HG03025 (cell line): ENCODE results near the gene DYSF.

Experiments used
- ATAC-seq: cut with Tn5 transposase; IDR thresholded peaks from one replicate; pipeline ENCODE4 v1.9.1; 2021; ENCODE audit warnings: mild to moderate bottlenecking, moderate library complexity; ENCODE audit not compliant: unreplicated experiment, low FRiP score

Gene DYSF

DNA sequence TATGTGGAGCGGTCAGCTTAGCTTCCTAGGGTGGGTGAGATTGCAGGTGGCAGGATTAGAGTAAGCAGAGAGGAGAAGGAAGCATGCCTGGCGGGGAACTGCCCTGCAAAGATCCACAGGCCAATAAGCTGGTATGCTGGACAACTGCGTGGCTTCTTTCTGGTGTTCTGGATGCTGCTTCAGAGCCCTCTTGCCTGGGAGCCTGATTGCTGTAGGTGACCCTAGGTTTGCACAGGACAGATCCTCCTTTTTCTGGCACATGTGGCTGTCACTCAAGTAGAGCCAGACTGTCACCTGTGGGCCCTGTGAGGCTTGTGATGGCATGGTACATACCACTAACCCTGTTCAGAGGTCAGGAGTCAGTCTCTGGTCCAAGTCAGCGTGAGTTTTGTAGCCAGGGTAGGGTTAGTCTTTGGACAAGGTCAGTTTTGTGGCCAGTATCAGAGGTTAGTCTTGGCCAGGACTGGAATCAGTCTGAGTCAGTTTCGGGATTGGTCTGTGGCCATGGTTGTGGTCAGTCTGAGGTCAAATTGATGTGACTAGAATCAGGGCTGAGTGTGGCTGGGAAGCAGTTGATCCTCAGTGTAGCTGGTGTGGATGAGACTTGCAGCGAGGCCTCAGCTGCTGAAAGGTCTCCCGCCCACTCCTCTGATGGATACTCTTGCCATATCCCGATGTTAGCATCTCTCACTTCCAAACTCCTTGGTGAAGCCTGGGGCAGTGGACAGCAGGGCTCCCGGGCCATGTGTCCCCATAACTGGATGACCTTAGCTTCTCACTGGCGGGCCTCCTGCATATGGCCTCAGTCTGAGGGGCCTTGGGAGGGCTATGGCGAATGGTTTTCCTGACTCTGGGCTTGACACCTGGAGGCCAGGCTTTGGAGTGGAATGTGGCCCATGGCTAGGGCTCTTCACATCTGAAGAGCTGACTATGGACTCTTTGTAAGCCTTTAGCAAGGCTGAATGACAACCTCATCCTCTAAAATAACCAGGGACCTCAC, 260.5 kb downstream of the DYSF start:
- no peak for ATAC-seq

DNA sequence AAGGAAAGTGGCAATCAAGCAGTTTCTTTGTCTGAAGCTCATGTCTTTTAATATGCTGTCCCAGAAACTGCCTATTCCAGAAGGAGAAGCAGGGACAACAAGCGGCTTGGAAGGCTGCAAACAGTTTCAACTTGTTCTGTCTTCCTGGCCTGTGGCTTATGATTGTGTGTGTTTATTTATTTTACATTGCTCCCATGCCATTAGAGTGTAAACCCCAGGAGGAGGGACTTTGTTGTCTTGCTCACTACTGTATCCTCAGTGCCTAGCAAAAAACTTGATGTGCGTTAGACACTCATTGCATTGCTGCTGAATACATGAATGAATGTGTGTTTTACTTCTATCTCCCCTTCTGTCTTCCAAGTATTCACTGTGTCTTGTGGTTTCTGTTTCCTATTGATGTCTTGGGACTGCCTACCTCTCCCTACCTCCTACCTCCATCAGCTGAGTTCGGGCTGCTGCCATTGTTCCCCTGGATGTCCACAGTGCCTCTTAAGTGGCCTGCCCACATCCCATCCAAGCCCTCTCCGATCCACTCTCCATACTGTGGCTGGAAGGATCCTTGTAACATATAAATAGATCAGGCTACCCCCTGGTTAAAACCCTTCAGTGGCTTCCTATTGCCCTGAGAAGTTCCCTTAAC, 261.4 kb downstream of the DYSF start:
- ATAC-seq: no peak

DNA sequence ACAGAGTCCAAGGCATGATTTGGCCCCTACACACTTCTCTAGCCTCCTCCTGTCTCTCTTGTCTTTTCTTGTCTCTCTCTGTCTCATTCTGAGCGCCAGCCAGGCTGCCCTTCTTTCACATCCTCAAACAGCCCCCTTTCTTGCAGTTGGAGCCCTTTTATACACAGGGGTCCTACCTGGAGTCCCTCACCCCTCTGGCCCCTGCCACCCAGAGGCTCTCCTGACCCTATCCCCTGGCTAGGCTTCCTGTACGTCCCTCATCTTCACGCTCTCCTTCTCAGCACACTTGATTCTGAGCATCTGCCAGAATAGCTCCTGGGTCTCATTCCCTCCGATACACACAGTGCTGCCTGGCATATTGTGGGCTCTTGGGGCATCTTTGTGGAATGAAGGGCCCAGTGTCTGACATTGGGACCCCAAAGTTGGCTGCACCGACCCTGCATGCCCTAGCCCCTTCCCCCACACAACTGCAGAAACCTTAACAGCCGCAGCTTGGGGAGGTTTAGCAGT, 261.9 kb downstream of the DYSF start:
- no peak for ATAC-seq

DNA sequence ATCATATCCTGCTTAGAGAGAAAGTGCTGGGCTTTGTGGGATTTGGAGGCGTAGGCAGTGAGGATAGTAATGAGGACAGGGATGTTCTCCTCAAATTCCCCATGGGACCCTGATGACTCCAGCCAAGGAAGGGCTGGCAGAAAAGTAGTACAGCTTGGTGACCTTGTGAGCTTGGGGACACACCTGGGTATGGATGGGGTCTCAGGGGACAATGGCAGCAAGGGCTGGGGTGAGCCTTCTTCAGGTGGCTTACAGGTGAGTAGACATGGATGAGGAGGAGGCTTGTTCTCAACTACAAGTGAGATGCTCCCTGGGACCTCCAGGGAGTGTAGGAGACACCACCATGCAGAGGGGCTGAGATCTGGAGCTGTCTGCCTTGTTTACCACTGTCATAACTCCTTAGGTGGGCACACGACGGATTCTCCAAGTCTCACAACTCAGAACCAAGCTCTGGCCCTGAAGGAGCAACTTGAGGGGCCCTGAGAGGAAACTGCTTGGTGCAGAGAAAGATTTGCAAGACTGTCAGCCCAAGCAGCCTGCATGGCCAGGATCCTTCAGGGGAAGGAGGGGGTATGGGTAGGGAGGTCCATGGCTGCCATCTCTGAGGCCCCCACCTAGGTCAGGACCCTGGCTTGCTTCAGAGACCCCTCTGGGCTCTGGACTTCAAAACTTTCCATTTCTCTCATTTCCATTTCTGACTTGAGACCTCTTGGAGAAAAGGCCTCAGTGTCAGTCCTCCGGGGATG, 262.8 kb downstream of the DYSF start:
- ATAC-seq: no peak

DNA sequence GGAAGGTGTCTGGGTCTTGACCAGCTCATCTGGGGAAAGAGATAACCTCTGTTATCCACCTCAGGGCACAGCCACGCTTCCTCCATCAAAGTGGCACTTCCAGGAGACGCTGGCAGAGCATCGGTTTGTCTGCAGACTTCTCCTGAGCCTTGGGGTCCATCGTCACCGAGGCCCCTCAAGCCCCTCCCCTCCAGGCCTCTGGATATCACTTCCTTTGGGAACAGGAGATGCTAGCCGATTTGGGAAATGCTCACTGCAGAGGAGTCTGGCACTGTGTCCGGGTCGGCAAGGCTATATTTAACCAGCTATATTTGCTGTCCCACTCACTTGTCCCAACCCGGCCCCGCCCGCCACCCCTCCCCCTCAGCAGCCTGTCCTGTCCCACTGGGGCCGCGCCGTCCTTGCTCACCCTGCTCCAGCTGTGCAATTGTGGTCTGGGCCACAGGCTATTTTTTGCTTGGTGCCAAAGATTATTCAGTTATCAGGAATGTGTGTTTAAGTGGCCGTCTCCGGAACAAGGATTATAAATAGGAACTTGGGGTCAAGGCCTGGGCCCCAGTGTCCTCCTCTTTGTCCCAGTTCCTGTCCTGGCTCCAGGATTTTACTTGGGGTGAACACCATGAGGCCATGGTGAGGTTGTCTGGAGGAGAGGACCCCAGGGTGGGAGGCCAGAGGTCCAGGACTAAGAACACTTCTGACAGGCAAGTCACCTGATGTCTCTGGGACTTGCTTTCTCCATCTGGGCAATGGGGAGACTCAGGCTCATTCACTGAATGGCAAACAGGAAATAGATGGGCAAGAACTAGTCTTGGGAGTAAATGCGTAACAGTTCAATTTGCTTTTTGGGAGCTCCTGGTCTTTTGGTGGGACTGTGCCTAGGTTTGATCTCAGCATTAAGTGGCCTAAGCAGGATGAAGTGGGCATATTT, 263.6 kb downstream of the DYSF start:
- no peak for ATAC-seq

DNA sequence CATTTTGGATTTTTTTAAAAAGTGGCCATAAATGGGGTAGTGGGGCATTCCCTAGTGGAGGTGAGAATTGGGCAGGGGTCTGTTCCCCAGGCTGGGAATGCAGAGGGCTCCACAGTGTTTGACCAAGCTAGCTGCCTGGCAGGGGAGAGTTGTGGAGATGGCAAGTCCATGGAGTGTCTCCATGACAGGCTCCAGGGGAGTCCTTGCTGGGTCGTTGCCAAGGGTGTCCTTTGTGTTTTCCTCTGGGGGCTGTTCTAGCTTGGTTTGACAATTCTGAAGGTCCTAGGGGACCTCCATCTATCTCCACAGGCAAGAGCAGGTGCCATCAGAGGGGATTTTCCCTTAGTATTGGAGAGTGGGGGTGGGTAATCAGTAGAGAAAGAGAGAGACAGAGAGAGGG, 265.3 kb downstream of the DYSF start:
- ATAC-seq: no peak

DNA sequence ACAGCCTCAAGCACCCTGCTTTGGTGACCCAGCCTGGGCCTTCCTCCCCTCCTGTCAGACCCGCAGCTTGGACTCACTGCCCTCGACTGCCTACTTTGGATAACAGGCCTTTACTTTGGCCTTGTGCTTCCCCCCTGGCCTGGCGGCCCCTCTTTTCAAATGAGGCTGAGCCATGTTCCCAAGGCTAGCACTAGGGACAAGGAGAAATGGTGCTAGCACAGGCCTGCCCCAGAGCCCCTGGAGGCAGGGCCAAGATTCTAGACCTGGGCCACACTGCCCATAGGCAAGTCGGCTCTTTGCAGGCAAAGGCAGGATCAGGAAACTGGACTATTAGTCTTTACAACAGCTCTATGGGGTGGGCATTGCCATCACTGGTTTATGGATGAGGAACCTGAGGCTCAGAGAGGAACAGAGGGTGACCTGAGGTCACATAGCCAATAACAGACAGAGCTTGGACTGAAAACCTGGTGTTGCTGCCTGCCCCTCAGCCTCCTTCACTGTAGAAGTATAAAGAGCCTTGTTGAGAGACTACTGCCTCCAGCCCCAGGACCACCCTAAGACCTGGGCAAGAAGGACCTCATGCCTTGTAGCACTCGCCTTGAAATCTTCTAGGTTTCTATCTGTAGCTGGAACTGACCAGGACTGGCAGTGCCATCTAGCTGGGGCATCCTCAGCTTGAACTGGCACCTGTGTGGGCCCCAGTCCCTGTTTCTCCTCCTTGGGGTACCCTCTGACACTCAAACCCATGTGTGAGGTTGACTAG, 266.3 kb downstream of the DYSF start:
- no peak for ATAC-seq

DNA sequence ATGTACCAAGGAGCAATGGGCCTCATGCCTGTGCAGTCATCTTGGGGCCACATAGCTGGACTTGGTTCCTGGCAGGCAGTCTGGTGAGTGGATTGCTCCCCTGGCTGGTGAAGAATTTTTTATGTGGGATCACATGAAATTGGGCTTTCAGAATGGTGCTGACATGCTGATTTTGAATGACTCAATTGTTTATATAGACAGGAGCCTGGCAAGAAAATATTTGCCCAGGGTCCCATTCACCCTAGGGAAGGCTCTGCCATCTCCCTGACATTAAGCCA, 266.9 kb downstream of the DYSF start:
- no peak for ATAC-seq

DNA sequence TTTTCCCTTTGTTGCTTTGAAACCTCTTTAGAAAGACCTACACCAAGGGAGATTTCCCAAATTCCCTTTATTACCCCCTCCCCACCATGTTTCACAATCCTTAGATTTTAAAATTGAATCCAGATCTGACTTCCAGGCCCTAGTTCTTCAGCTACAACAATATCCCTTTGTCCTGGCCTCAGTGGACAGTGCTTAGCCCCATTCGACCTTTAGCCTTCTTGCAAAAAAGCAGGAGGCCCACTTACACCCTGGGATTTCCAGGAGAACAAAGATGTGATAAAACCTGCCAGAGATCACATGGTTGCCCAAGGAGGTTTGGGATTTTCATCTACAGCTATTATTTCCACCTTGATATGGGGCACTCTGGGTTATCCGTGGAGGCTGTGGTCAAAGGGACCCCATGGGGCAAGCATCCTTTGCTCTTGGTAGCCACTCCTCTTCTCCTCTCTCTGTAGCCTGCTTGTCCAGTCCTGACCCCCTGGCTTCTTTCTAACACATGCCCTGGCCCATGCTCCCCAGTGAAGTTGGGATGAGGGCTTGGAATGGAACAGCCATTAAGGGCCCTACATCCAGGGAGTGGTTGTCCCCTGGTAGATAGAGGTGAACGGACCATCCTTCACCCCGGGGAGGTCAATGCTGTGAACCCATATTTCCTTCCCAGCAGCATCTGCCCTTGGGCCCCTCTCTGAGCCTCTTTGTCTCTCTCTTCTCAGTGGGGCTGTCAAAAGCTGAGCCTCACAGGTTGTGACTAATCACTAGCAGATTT, 267.4 kb downstream of the DYSF start:
- ATAC-seq: no peak

DNA sequence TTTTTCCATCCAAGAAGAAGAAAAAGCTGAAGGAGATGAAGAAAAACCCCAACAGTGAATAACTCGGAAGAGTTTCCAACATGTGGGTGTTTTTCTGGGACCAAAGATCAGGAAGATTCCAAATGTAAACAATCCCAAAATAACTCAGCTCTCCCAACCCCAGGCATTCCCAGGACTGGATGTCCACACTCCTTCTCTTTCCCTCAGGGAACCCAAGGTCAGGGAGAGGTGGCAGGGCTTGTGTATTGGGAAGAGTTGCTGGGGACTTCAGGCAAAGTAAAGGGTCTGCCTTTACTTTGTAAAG, 268.0 kb downstream of the DYSF start:
- ATAC-seq: no peak

DNA sequence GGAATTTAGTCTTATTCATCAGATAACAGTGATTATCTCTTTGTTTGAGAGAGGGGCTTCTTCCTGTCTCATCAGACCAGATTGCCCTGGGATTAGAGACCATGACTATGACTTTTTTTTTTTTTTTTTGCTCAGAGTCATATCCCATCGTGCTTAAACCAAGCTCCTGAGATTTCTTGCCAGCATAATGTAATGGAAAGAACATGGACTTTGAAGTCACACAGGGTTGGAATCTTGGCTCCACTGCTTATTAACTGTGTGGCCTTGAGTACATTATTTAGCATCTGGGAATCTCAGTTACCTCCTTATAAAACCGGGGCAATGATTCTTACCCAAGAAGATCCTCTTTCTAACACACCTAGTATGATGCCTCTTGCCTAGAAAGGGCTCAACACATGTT, 268.3 kb downstream of the DYSF start:
- ATAC-seq: no peak

DNA sequence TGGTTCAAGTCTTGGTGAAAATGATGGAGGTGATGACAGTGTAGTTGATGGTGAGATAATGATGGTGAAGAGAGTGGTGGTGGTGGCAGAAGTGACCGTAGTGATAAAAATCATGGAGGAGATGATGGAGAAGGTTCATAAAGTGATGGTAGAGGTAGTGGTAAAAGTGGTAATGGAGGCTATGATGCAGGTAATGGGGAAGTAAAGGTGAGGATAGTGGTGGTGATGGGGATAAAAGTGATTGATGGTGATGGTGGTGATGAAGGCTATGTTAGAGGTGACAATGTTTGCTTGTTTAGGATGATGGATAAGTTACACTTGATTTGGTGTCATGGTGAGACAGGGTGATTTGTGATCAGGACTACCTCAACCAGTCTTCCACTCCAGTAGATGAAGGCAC, 268.9 kb downstream of the DYSF start:
- ATAC-seq: no peak

DNA sequence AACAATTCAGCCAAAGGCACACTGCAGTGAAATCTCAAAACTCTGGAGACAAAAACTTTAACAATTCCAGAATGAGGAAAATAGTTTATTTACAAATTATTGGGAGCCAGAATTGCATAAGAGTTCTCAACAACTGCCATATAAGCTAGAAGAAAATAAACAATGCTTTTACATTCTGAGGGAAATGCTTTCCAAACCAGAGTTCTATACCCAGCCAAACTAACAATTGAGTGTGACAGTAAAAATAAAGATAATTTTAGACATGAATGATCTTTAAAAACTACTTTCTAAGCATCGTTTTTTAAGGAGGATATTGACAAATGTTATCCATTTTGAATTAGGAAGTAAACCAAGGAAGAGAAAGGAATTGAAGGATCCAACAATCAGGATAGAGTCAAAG, 271.4 kb downstream of the DYSF start:
- ATAC-seq: no peak

DNA sequence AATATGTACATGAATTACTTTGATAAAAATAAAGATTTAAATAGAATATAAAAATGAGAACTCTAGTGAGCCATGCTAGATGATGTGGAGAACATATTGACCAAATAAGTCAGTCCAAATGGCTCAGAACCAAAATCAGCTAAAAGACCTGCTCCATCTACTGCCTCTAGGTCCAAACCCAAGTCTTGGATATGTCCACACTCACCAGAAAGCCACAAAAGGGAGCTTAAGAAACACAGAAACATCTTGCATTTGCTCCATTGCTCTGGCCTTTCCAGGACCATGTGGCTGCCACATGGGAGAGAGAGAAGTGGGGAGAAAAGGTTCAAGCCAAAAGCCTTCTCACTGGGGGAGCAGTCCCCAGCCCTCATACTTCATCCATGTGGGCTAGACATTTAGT, 272.5 kb downstream of the DYSF start:
- ATAC-seq: no peak

DNA sequence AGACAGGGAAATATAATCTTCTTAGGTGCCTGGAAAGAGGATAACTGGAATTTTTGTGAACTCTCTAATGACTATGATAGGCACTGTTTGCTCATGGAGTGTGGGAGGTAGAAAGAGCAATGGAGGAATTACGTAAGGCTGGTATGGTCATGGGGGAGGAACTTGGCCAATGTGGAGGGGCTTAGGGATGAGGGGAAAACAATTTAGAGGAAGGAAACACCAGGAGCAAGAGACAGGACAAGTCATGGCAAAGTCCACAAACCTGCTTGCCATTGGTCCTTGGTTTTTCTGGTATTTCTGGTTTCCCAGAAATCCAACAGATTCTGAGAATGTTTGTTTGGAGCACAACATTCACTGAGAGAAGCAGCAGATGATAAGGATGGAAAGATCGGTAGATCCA, 274.2 kb downstream of the DYSF start:
- ATAC-seq: no peak

DNA sequence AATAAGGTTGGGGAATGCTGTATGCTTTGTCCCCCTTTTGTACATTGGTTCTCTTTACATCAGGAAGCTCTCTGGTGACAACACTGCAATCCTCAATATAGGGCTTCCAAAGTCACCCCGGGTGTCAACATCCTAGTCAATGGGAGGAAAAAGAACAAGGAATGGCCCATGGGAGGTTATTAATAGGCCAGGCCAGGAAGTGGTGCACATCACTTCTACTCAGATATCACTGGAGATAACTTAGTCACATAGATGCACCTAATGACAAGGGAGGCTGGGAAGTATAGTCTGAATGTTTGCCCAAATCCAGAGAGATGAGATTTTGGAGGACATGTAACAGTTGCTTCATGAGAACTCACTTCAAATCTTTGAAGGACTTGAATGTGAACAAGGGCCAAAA, 274.7 kb downstream of the DYSF start:
- no peak for ATAC-seq

DNA sequence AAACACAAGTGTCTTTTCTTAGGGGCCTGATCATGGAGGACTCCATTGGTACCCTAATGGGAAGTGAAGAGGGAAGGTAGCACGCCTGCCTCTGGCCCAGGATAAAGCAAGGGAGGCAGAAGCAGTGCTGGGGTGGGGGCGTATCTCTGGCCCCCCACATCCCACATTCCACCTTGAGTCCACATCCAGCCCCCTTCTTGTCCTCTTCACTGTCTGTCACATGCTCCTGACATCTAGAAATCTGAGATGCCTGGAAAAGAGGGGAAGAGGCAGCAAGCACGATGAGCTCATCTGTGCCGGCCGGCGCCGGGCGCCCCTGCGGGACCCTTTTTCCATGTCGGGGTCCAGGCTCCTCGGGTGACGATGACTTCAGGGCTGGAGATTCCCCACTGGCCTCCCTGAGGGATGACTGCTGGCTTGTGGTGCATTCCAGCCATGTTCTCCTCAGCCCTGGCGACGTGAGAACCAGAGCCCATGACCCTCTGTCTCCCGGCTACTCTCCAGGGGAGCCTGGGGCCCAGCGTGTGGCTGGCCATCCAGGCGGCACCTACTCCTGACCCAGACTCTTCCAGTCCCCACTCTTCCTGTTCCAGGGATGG, 277.5 kb downstream of the DYSF start:
- no peak for ATAC-seq

DNA sequence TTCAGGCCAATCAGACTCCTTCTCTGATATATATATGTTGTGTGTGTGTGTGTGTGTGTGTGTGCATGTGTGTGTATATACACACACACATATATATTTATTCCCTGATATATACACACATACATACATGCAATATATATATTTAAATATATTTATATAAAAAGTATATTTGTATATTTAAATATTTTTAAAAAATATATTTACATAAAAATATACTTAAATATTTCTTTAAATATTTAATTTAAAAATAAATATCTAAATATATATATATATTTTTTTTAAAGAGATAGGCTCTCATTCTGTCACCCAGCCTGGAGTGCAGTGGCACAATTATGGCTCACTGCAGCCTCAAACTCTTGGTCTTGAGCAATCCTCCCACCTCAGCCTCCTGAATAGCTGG, 281.3 kb downstream of the DYSF start:
- no peak for ATAC-seq

DNA sequence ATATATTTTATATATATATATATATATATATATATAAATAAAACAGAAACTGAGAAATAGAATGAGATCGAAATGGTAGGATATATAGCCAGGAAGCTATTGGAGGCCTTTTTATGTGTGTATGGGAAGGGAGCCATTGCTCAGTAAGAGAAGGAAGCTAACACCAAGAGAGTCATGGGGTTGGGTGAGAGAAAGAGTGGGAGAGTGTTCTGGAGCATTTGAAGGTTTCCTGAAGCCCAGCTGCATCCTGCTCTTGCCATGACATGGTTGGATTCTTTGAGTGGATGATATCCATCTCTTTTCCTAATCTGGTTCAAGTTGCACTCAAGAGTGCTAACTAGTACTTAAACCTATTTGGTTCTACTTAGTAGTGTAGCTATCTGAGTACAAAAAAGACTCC, 282.3 kb downstream of the DYSF start:
- no peak for ATAC-seq
